Cardiac muscle cell (in vitro differentiated cells and primary cell): ENCODE results near the gene ISOC2. TPM values are rescaled to one million over a fixed set of nuclear protein-coding genes. Genes with fewer than 3 reads are reported as not detected.

Experiments used
- DNase-seq, 2 donors: peaks; one replicate each; pipeline versions ENCODE4 v3.0.0 to v3.0.0-alpha.2; 2010 to 2017; ENCODE audit warnings: low read depth in 1 of 2, low spot score in 1 of 2
- H3K27ac ChIP-seq: fragments of 200-600 bp; sonication (generic); 2 replicates; pipeline ENCODE4 v1.5.1; 2016
- H3K27me3 ChIP-seq: fragments of 200-600 bp; sonication (generic); 2 replicates; pipeline ENCODE4 v1.6.0; 2016; ENCODE audit warnings: control low read depth
- H3K36me3 ChIP-seq: fragments of 200-600 bp; sonication (generic); 2 replicates; pipeline ENCODE4 v1.5.1; 2016; ENCODE audit warnings: control low read depth
- H3K4me1 ChIP-seq: fragments of 200-600 bp; sonication (generic); 2 replicates; pipeline ENCODE4 v1.8.1; 2017; ENCODE audit warnings: low read depth, mild to moderate bottlenecking, mixed run types
- H3K4me3 ChIP-seq: fragments of 200-600 bp; sonication (generic); 2 replicates; pipeline ENCODE4 v1.5.1; 2016; ENCODE audit warnings: mild to moderate bottlenecking
- H3K9me3 ChIP-seq: fragments of 200-600 bp; sonication (generic); 2 replicates; pipeline ENCODE4 v1.5.1; 2017; ENCODE audit warnings: low read depth, mild to moderate bottlenecking, control low read depth
- CTCF ChIP-seq: IDR thresholded peaks from 2 replicates; pipeline ENCODE4 v1.5.1; 2012; ENCODE audit warnings: low read depth, mild to moderate bottlenecking, low read length
- polyA plus RNA-seq: library from polyadenylated mRNA; unstranded; fragments of >200 nt; fragmentation: Nextera tagmentation; extraction: Ambion mirVana; gene quantifications from 2 replicates; pipeline ENCODE4 v1.2.1, GENCODE V29; 2016
- total RNA-seq: library from RNA; depleted of rRNA; stranded (reverse); fragments of >200 nt; gene quantifications from 2 replicates; pipeline ENCODE4 v1.2.3, GENCODE V29; 2016

Gene ISOC2
- total and polyA plus RNA-seq, 2 experiments from 2014 or later = 89.7 to 99.4 TPM

- Histone ChIP-seq H3K27ac (no peak overlapping the region), H3K27me3 (peaks cover 62% of the 10 kb centered on the region), H3K4me1 (no peaks in the 10 kb centered on the region), H3K9me3 (no peaks in the 10 kb centered on the region), H3K4me3 (no peak overlapping the region), H3K36me3 (no peaks in the 10 kb centered on the region)
- DNase-seq = no peak
- TF ChIP-seq CTCF = no peak
Observed at GRCh38 chr19:55439052-55439451, 22.4 kb downstream of the ISOC2 start.

GRCh38 chr19:55437410-55437809 is 24.0 kb downstream of the ISOC2 start:
- peaks cover 46% of the 10 kb centered on the region for H3K27me3 ChIP-seq
- peak; percentile 83 to 90 for DNase-seq
- no peaks in the 10 kb centered on the region for H3K4me1 ChIP-seq
- H3K9me3 ChIP-seq = no peaks in the 10 kb centered on the region
- H3K4me3 ChIP-seq = no peak overlapping the region
- TF ChIP-seq CTCF = no peak
- no peak overlapping the region for H3K27ac ChIP-seq
- H3K36me3 ChIP-seq = no peaks in the 10 kb centered on the region

- no peak overlapping the region for H3K4me3 ChIP-seq
- TF ChIP-seq CTCF = no peak
- H3K27ac ChIP-seq = no peak overlapping the region
- H3K9me3 ChIP-seq = no peaks in the 10 kb centered on the region
- no peak for DNase-seq
- no peaks in the 10 kb centered on the region for H3K4me1 ChIP-seq
- H3K27me3 ChIP-seq = peaks cover 40% of the 10 kb centered on the region
- no peaks in the 10 kb centered on the region for H3K36me3 ChIP-seq
Observed at GRCh38 chr19:55436847-55437246, 24.6 kb downstream of the ISOC2 start.

GRCh38 chr19:55435020-55435419 is 26.4 kb downstream of the ISOC2 start:
- H3K4me1 ChIP-seq = no peaks in the 10 kb centered on the region
- H3K36me3 ChIP-seq = no peaks in the 10 kb centered on the region
- H3K4me3 ChIP-seq = no peak overlapping the region
- TF ChIP-seq CTCF = no peak
- H3K27ac ChIP-seq = no peak overlapping the region
- peaks cover 22% of the 10 kb centered on the region for H3K27me3 ChIP-seq
- H3K9me3 ChIP-seq = no peaks in the 10 kb centered on the region
- DNase-seq = no peak

- no peak overlapping the region for H3K27ac ChIP-seq
- no peak overlapping the region for H3K4me3 ChIP-seq
- TF ChIP-seq CTCF = no peak
- DNase-seq = no peak
- H3K4me1 ChIP-seq = no peaks in the 10 kb centered on the region
- peaks cover 16% of the 10 kb centered on the region for H3K27me3 ChIP-seq
- no peaks in the 10 kb centered on the region for H3K36me3 ChIP-seq
- H3K9me3 ChIP-seq = no peaks in the 10 kb centered on the region
Observed at GRCh38 chr19:55434356-55434919, 27.0 kb downstream of the ISOC2 start.
